Central memory CD8-positive, alpha-beta T cell (primary cell): ENCODE measurements around the gene WDTC1.

Source experiments
- ATAC-seq: fragments of 150-1000 bp; cut with Tn5 transposase; replicated peaks from 2 replicates; pipeline ENCODE4 v1.10.0; 2022; ENCODE audit warnings: mild to moderate bottlenecking, moderate FRiP score, moderate number of reproducible peaks; ENCODE audit not compliant: poor library complexity, severe bottlenecking; ENCODE audit errors: extremely low read depth
- DNase-seq, 2 donors: peaks; one replicate each; pipeline ENCODE4 v3.0.0; 2021; ENCODE audit warnings: low spot score in 2 of 2
- H3K27ac Mint-ChIP-seq: one replicate; pipeline ENCODE4 v1.8.0; 2022; ENCODE audit warnings: low read depth, mild to moderate bottlenecking, moderate library complexity, mixed read lengths
- H3K27me3 Mint-ChIP-seq: one replicate; pipeline ENCODE4 v1.8.0; 2022; ENCODE audit warnings: mixed read lengths
- H3K36me3 Mint-ChIP-seq: one replicate; pipeline ENCODE4 v1.8.0; 2022; ENCODE audit warnings: mild to moderate bottlenecking, moderate library complexity, mixed read lengths; ENCODE audit not compliant: insufficient read depth
- H3K4me1 Mint-ChIP-seq: one replicate; pipeline ENCODE4 v1.8.0; 2022; ENCODE audit warnings: mixed read lengths
- H3K4me3 Mint-ChIP-seq: one replicate; pipeline ENCODE4 v1.8.0; 2022; ENCODE audit warnings: mild to moderate bottlenecking, moderate library complexity, mixed read lengths
- H3K9me3 Mint-ChIP-seq: one replicate; pipeline ENCODE4 v1.8.0; 2022; ENCODE audit warnings: mixed read lengths

WDTC1 gene

GRCh38 chr1:27297903-27298302, 63.5 kb downstream of the WDTC1 start:
- H3K27ac Mint-ChIP-seq, result no peak overlapping the region
- H3K9me3 Mint-ChIP-seq, result no peaks in the 10 kb centered on the region
- no peak for DNase-seq
- no peak overlapping the region for H3K4me3 Mint-ChIP-seq
- peaks cover 4% of the 10 kb centered on the region for H3K4me1 Mint-ChIP-seq
- H3K36me3 Mint-ChIP-seq, result peaks cover 35% of the 10 kb centered on the region
- H3K27me3 Mint-ChIP-seq, result no peaks in the 10 kb centered on the region
- no peak for ATAC-seq

GRCh38 chr1:27298632-27299384, 64.4 kb downstream of the WDTC1 start:
- H3K27me3 Mint-ChIP-seq, result no peaks in the 10 kb centered on the region
- no peak overlapping the region for H3K27ac Mint-ChIP-seq
- ATAC-seq (no peak), DNase-seq (no peak)
- H3K4me1 Mint-ChIP-seq, result peaks cover 4% of the 10 kb centered on the region
- no peaks in the 10 kb centered on the region for H3K9me3 Mint-ChIP-seq
- no peak overlapping the region for H3K4me3 Mint-ChIP-seq
- peaks cover 31% of the 10 kb centered on the region for H3K36me3 Mint-ChIP-seq

DNA sequence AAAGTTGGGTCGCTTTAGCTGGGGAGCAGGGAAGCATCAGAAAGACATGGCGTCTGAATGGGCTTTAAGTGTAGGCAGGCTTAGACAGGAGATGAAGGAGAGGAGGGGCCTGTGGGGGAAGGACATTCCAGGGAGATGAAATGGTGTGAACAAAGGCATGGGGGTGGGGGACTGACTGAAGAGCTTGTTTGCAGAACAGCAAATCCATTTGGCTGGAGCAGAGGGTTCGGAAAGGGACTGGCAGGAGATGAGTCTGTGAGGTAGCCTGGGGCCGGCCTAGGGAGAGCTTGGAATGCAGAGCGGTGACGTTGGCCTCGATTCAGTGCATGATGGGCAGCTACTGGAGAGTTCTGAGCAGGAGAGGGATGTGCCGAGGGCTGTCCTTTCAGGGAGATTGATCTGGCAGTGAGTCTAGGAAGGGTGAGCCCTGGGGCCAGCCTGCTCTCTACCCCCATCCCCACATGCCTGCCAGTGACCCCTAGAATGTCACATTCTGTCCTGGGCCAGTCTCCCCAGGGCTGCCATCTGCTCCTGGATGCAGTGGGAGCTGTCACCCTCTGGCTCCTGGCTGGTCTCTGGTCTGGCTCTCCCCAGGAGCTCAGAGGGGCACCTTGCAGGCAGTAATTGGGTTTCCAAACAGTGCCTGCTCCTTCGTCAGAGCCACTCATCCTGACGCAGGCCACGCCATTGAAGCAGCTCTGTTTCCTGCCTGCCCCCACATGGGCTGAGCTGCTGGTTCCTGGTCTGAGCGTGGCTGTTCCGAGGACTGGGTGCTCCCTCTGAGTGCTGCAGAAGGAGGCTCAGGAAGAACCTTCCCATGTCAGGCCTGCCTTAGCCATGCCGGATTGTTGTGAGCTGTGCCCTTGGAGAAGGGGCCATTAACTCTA, 65.2 kb downstream of the WDTC1 start:
- Mint-ChIP-seq H3K4me1 (peaks cover 4% of the 10 kb centered on the region), H3K27me3 (no peaks in the 10 kb centered on the region), H3K9me3 (no peaks in the 10 kb centered on the region), H3K36me3 (peaks cover 26% of the 10 kb centered on the region), H3K4me3 (no peak overlapping the region), H3K27ac (peak overlapping the region; percentile 35)
- no peak for ATAC-seq
- no peak for DNase-seq

DNA sequence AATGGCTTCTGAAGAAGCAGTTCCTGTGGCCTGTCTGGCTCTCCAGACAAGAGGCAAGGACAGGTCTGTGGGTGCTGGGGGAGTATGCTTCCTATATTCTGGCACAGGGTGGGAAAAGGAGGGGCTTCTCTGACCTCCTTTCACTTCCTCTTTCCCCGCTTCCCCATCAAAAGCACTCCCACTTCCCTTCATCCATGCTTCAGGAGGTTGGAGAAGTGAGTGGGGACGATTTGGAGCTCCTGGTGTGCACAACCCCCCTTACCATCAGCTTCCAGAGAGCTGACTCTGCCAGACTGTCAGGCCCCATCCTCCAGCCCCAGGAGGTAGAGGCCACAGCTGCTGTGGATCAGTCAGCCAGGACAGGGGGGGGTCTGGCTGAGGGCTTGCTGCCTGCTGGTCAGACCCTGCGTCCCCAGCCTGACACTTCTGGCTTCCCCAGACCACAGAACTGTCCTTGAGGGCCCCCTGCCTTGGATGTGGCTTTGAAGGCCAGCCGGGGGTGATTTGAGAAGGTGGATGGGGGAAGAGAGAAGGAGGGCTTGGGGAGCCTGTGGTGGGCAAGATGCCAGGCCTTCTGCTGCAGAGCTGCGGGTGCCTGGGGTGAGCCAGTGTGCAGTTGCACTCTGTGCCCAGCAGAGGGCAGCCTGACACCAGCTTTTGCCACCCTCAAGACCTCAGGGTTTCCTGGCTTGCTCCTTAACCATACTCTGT, 66.1 kb downstream of the WDTC1 start:
- Mint-ChIP-seq H3K36me3 (peaks cover 26% of the 10 kb centered on the region), H3K4me1 (peaks cover 4% of the 10 kb centered on the region), H3K27ac (no peak overlapping the region), H3K4me3 (no peak overlapping the region), H3K27me3 (no peaks in the 10 kb centered on the region), H3K9me3 (no peaks in the 10 kb centered on the region)
- peak; percentile 64 for DNase-seq
- peak; percentile 87 for ATAC-seq

- Mint-ChIP-seq H3K4me1 (peaks cover 4% of the 10 kb centered on the region), H3K27me3 (no peaks in the 10 kb centered on the region), H3K4me3 (no peak overlapping the region), H3K9me3 (no peaks in the 10 kb centered on the region), H3K27ac (no peak overlapping the region), H3K36me3 (peaks cover 22% of the 10 kb centered on the region)
- DNase-seq, result no peak
- no peak for ATAC-seq
Measured at GRCh38 chr1:27301052-27301422, 66.6 kb downstream of the WDTC1 start.

GRCh38 chr1:27301582-27302199, 67.3 kb downstream of the WDTC1 start:
- Mint-ChIP-seq H3K27ac (no peak overlapping the region), H3K36me3 (peaks cover 18% of the 10 kb centered on the region), H3K4me1 (peaks cover 4% of the 10 kb centered on the region), H3K4me3 (no peak overlapping the region), H3K27me3 (no peaks in the 10 kb centered on the region), H3K9me3 (no peaks in the 10 kb centered on the region)
- no peak for ATAC-seq
- no peak for DNase-seq

- no peaks in the 10 kb centered on the region for H3K9me3 Mint-ChIP-seq
- DNase-seq (no peak), ATAC-seq (no peak)
- H3K36me3 Mint-ChIP-seq, result peaks cover 19% of the 10 kb centered on the region
- H3K27me3 Mint-ChIP-seq, result no peaks in the 10 kb centered on the region
- H3K27ac Mint-ChIP-seq, result no peak overlapping the region
- peaks cover 4% of the 10 kb centered on the region for H3K4me1 Mint-ChIP-seq
- H3K4me3 Mint-ChIP-seq, result no peak overlapping the region
Measured at GRCh38 chr1:27302612-27303011, 68.2 kb downstream of the WDTC1 start.

- Mint-ChIP-seq H3K27me3 (no peaks in the 10 kb centered on the region), H3K4me3 (no peak overlapping the region), H3K36me3 (peaks cover 19% of the 10 kb centered on the region), H3K4me1 (peaks cover 4% of the 10 kb centered on the region), H3K27ac (no peak overlapping the region), H3K9me3 (no peaks in the 10 kb centered on the region)
- no peak for ATAC-seq
- DNase-seq, result no peak
Measured at GRCh38 chr1:27303509-27303908, 69.1 kb downstream of the WDTC1 start.

GRCh38 chr1:27306071-27306470, 71.6 kb downstream of the WDTC1 start:
- peaks cover 2% of the 10 kb centered on the region for H3K4me1 Mint-ChIP-seq
- DNase-seq (no peak), ATAC-seq (no peak)

DNA sequence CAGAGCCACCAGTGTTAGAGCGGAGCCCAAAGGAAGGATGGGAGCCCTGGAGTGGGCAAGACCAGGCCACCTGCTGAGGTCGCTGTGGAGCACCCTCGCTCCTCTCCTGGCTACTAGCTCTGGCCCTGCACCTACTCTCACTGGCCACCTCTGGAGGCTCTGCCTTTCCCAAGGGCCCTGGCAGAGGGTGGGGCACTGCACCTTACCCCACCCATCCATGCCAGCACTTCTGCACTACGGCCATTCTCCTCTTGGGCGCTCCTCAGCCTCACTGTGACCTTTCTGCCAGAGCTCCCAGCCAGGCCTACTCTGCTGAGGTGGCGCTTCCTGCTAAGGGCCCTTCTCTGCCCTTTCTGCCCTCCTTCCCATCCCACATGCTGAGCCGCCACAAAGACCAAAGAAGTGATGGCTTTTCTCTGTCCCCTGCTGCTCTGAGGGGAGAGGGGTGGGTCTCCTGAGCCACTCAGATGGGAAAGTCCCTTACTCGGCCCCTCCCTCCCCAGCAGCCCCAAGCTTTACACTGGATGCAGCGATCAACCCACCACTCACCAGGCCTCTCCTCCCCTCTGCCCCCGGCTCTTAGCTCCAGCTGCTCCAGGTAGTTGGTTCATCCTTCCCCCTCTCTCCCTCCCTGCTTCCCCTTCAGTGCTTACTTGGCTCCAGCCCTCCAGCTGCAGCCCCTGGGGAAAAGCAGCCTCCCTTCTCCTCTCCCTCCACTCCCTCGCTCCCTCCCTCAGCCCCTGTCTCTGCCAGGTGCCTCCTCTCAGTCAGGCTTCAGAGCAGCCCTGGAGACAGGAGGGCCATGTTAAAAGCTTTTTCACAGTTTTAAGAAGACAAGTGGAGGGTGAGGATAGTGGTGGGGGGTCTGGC, 72.7 kb downstream of the WDTC1 start:
- Mint-ChIP-seq H3K27me3 (no peaks in the 10 kb centered on the region), H3K4me1 (no peaks in the 10 kb centered on the region), H3K9me3 (no peaks in the 10 kb centered on the region), H3K27ac (no peak overlapping the region), H3K36me3 (peaks cover 5% of the 10 kb centered on the region), H3K4me3 (no peak overlapping the region)
- DNase-seq (no peak), ATAC-seq (no peak)

More at GRCh38 chr1:27306071-27306470, 71.6 kb downstream of the WDTC1 start:
- peaks cover 9% of the 10 kb centered on the region for H3K36me3 Mint-ChIP-seq
- no peak overlapping the region for H3K4me3 Mint-ChIP-seq
- H3K27me3 Mint-ChIP-seq, result no peaks in the 10 kb centered on the region
- H3K9me3 Mint-ChIP-seq, result no peaks in the 10 kb centered on the region
- no peak overlapping the region for H3K27ac Mint-ChIP-seq

DNA sequence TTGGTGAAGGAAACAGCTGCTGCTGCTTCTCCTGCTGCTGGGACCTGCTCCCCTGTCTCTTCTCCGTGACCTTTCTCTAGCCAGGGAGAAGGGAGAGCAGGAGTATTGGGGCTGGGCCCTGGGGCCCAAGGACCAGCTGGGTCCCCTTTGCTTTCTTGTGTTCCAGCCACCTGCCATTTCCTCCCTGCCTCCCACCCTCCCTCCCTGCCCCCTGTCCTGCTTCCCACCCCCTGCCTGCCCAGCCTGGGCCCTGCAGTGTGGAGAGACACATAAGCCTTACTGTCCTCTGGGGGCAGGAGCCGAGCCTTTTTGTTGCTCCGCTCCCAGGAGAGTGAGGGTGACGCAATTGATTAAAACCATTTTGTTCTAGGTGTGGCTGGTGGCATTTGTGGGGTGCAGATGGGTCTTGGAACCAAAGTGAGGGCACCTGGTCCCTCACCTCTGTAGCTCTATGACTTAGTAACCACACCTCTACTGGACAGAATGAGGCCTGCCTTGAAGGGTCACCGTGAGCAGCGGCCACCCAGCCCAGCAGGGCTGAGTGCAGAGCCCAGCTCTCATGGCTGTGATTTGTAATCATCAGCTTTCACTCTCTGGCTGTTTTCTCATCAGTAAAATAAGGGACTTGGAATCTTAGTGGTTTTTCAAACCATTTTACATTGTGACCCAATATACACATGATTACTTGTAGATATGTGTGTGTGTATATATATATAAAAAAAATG, 73.6 kb downstream of the WDTC1 start:
- no peaks in the 10 kb centered on the region for H3K9me3 Mint-ChIP-seq
- H3K4me3 Mint-ChIP-seq, result no peak overlapping the region
- no peaks in the 10 kb centered on the region for H3K27me3 Mint-ChIP-seq
- no peaks in the 10 kb centered on the region for H3K4me1 Mint-ChIP-seq
- no peak overlapping the region for H3K27ac Mint-ChIP-seq
- DNase-seq (no peak), ATAC-seq (no peak)
- H3K36me3 Mint-ChIP-seq, result peaks cover 4% of the 10 kb centered on the region
